Stomach (tissue), 4 donors: Measurements from ENCODE around the gene PRICKLE1.

Experiments
- CTCF ChIP-seq, 7 experiments: fragments of 450-650 bp in 4 of 7; fragments of 200-600 bp in 3 of 7; sonication (generic) in 3 of 7; IDR thresholded peaks; one replicate each; pipeline ENCODE4 v1.5.1; 2016 to 2019; ENCODE audit warnings: antibody characterized with exemption in 7 of 7, control low read depth in 2 of 7, mild to moderate bottlenecking in 1 of 7
- POLR2AphosphoS5 ChIP-seq, 3 donors: sonication (generic); formaldehyde crosslinking; IDR thresholded peaks; one replicate each; pipeline ENCODE4 v1.6.1; 2016; ENCODE audit warnings: antibody characterized with exemption in 3 of 3

- TF ChIP-seq CTCF (IDR thresholded peaks at IDR 0.05) (no peak), POLR2AphosphoS5 (IDR thresholded peaks at IDR 0.05) (no peak)
Measured at GRCh38 chr12:42582050-42582449, 7.5 kb downstream of the PRICKLE1 start.
